Muscle layer of duodenum (tissue), 2 donors: ENCODE results near the gene LYRM7.

Source experiments
- H3K27ac ChIP-seq: one replicate; pipeline ENCODE4 v1.7.0; 2013; ENCODE audit warnings: mild to moderate bottlenecking, low read length
- H3K27me3 ChIP-seq: one replicate; pipeline ENCODE4 v1.7.0; 2013; ENCODE audit warnings: low read depth, mild to moderate bottlenecking, control low read depth, low read length
- H3K36me3 ChIP-seq, 2 donors: one replicate each; pipeline ENCODE4 v1.7.0; 2013; ENCODE audit warnings: low read length in 2 of 2, control low read depth in 1 of 2, mild to moderate bottlenecking in 1 of 2; ENCODE audit not compliant: insufficient read depth in 2 of 2, control insufficient read depth in 1 of 2
- H3K4me1 ChIP-seq, 2 donors: one replicate each; pipeline ENCODE4 v1.7.0; 2013; ENCODE audit warnings: low read length in 2 of 2, mild to moderate bottlenecking in 2 of 2, control low read depth in 1 of 2, moderate library complexity in 1 of 2; ENCODE audit not compliant: insufficient read depth in 2 of 2, control insufficient read depth in 1 of 2
- H3K4me3 ChIP-seq, 2 donors: one replicate each; pipeline ENCODE4 v1.7.0; 2013; ENCODE audit warnings: low read length in 2 of 2, low read depth in 1 of 2, mild to moderate bottlenecking in 1 of 2
- H3K9me3 ChIP-seq, 2 donors: one replicate each; pipeline ENCODE4 v1.7.0; 2013; ENCODE audit warnings: low read length in 2 of 2, control low read depth in 1 of 2, mild to moderate bottlenecking in 1 of 2; ENCODE audit not compliant: control insufficient read depth in 1 of 2
- donor health status: healthy.

LYRM7 gene

GRCh38 chr5:131156957-131157356, 13.8 kb upstream of the LYRM7 start:
- Histone ChIP-seq H3K27ac (no peak overlapping the region), H3K27me3 (no peaks in the 10 kb centered on the region), H3K4me1 (no peaks in the 10 kb centered on the region), H3K9me3 (no peaks in the 10 kb centered on the region), H3K36me3 (peaks cover 22 to 32% of the 10 kb centered on the region in 2 donors), H3K4me3 (no peak overlapping the region)

DNA sequence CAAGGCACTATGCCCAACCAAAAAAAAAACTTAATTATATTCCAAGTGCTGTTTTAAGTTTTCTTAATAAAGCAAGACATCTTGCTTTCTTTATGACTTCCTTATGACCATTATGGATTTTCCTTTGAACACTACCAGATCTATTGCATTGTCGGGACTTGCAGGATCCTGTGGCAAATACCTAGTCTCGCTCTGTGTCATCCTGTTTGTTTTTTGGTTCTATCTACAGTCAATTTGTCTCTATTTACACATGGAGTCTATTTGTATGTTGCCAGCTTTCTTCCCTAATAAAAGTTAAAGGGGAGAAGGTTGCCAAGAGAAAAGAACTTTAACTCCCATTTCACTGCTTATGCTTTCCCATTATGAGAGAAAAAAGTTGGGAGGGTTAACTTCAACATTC, 10.6 kb upstream of the LYRM7 start:
- Histone ChIP-seq H3K27me3 (no peaks in the 10 kb centered on the region), H3K9me3 (no peaks in the 10 kb centered on the region), H3K36me3 (peaks cover 27 to 40% of the 10 kb centered on the region in 2 donors), H3K4me1 (peaks cover 3 to 11% of the 10 kb centered on the region in 2 donors), H3K4me3 (no peak overlapping the region), H3K27ac (no peak overlapping the region)

DNA sequence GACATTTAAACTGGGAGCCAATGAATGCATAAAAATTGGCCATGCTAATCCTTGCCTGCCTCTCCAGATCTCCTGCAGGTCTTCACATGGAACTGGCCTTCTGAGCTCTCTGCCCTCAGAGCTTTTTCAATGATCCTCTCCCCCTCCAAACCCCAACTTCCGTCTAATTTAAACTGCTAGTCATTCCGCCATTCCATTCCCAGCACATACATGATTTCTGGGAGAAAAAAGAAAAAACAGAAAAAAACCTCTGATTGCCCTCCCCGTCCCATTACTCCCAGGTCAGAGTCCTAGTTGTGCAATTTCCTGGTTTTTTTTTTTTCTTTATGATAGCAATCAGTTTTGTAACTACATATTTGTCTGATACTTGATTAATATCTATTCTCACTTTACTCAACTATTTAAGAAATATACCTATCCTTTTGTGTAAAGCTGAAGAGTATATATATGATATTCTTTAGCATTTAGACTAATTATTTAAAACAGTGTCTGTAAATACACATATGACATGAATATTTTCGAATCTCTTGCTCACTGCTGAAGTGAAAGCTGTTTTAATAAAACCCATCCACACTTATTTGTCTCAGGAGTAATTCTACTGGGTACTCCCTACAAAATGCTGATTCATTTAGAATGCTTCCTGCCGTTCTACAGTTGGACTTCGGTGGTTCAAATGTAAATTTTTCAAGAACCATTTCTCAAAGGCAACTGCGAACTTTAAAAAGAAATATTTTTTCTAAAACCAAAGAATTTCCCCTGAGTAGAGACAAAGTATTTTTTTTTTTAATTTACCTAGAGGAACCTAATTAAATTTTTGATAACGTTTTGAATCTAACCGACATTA, 7.2 kb upstream of the LYRM7 start:
- Histone ChIP-seq H3K36me3 (peaks cover 23 to 31% of the 10 kb centered on the region in 2 donors), H3K27ac (peak overlapping the region; percentile 96), H3K4me1 (peaks cover 10 to 18% of the 10 kb centered on the region in 2 donors), H3K9me3 (no peaks in the 10 kb centered on the region), H3K27me3 (no peaks in the 10 kb centered on the region), H3K4me3 (peak overlapping the region; percentile 88 to 92)

GRCh38 chr5:131164191-131165118, 6.3 kb upstream of the LYRM7 start:
- peak overlapping the region; percentile 96 for H3K27ac ChIP-seq
- peaks cover 10 to 18% of the 10 kb centered on the region in 2 donors for H3K4me1 ChIP-seq
- peaks cover 18 to 21% of the 10 kb centered on the region in 2 donors for H3K36me3 ChIP-seq
- H3K4me3 ChIP-seq, result peak overlapping the region; percentile 88 to 92
- no peaks in the 10 kb centered on the region for H3K9me3 ChIP-seq
- no peaks in the 10 kb centered on the region for H3K27me3 ChIP-seq

DNA sequence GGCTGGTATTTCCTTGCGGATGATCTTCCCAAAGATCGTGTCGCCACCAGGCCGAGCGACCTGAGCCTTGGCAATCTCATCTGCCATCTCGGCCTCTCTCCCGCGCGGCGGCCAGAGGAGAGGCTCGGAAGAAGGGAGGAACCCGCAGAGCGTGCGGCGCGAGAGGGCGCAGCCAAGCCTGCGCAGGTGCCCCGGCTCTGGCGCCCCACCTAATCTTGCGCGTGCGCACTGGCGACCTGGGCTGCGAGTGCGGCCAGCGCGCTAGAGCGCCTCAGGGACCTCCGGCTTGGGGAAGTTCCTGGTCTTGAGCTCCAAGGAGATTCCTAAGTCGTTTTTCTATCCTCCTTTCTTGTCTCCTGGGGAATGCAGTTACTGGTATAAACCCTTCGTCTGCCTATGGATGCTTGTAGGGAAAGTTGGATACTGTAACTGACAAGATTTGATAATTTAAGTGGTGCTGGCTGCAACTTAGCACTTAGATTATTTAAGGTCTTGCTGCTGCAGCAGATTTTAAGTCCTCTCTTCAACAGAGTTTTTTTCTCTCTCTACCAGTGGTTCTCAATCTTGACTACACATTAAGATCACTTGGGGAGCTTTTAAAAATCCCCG, 5.5 kb upstream of the LYRM7 start, which contains the start of gene HINT1:
HINT1 (minus strand) TSS at position 138 of the 609 bp plus-strand sequence; CDS start at position 87, 51 bp downstream.
- H3K9me3 ChIP-seq, result no peaks in the 10 kb centered on the region
- peaks cover 16 to 22% of the 10 kb centered on the region in 2 donors for H3K4me1 ChIP-seq
- peaks cover 14 to 15% of the 10 kb centered on the region in 2 donors for H3K36me3 ChIP-seq
- peak within 1 kb of the TSS; percentile 96 for H3K27ac ChIP-seq
- peak within 1 kb of the TSS; percentile 88 to 92 for H3K4me3 ChIP-seq
- H3K27me3 ChIP-seq, result no peaks in the 10 kb centered on the region

DNA sequence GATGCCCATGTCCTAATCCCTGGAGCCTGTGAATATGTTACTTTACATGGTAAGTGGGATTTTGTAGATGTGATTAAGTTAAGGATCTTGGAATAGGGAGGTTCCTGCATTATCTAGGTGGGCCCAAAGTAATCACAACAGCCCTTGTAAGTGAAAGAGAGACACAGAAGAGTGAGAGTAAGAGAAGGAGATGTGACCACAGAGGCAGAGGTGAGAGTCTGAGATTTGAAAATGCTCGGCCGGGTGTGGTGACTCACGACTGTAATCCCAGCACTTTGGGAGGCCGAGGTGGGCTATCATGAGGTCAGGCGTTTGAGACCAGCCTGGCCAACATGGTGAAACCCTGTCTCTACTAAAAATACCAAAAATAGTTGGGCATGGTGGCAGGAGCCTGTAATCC, 3.1 kb upstream of the LYRM7 start:
- Histone ChIP-seq H3K27ac (no peak overlapping the region), H3K27me3 (no peaks in the 10 kb centered on the region), H3K4me3 (no peak overlapping the region), H3K4me1 (peaks cover 24 to 33% of the 10 kb centered on the region in 2 donors), H3K36me3 (peaks cover under 1 to 4% of the 10 kb centered on the region in 2 donors), H3K9me3 (no peaks in the 10 kb centered on the region)

- Histone ChIP-seq H3K27me3 (no peaks in the 10 kb centered on the region), H3K4me3 (peak overlapping the region; percentile 80 to 95), H3K27ac (peak overlapping the region; percentile 81), H3K4me1 (peaks cover 20 to 22% of the 10 kb centered on the region in 2 donors), H3K9me3 (no peaks in the 10 kb centered on the region), H3K36me3 (no peaks in the 10 kb centered on the region)
Observed at GRCh38 chr5:131169810-131170539, 769 bp upstream of the LYRM7 start.

DNA sequence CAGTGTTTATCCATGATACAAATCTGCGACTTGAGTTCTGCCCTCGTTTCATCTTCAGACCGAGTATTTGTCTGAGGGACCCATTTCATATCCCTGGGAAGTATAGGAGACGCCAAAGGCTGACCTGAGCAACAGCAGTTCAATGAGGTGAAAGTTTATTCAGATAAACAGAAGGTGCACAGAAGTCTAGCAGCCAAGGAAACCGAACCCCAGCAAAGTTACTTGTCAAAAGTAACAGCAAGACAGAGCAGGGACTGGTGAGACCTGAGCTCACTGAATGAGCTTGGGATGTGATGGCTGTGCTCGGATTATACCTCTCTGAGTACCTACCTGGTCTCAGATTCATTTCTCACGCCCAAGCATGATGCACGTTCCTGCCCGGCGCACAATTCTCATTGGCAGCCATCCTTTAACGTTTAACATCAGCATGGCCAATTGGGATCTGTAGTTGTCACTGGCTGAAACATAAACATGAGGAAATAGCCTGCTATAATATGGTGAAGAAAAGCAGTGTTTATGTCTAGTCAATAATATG, 599 bp downstream of the LYRM7 start:
- Histone ChIP-seq H3K36me3 (no peaks in the 10 kb centered on the region), H3K4me1 (peaks cover 14 to 15% of the 10 kb centered on the region in 2 donors), H3K9me3 (no peaks in the 10 kb centered on the region), H3K27me3 (no peaks in the 10 kb centered on the region), H3K4me3 (peak overlapping the region; percentile 80 to 95), H3K27ac (peak overlapping the region; percentile 66)

DNA sequence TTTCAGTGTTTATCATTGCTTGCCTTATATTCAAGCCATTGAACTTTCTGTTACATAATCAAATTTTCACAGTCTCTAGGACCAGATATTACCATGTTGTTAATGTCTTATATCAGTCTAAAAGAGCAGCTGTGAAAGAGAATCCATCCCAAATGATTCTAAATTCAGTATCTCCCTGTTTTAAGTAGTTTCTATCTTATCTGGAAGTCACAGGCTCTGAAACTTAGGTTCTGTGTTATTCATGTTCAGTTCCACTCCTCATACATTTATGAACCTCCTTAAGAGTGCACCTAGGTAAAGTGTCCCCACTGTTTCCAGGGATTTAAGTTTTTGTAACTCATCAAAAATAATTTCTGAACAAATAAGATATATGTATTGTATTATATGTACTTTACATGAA, 9.7 kb downstream of the LYRM7 start:
- H3K4me1 ChIP-seq, result no peaks in the 10 kb centered on the region
- no peak overlapping the region for H3K4me3 ChIP-seq
- no peak overlapping the region for H3K27ac ChIP-seq
- H3K9me3 ChIP-seq, result no peaks in the 10 kb centered on the region
- H3K36me3 ChIP-seq, result peaks cover 0 to 4% of the 10 kb centered on the region in 2 donors
- H3K27me3 ChIP-seq, result no peaks in the 10 kb centered on the region

DNA sequence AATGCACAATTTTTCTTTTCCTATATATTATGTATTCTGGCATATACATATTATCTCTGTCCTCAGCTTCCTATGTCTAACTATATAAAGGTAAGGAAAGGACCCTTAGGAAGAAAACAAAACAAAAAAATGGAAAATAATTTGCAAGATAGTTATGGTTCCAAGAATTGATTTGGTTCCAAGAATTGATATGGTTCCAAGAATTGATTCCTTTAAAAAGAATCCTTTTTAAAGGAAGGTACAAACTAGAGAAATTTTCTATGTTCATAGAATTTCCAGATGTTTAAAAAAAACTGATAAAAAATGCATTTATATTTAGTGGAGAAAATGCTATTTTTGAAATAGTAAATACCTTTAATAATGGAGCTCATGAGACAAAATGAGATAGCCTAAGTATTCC, 12.1 kb downstream of the LYRM7 start:
- Histone ChIP-seq H3K4me3 (no peak overlapping the region), H3K36me3 (peaks cover 0 to 4% of the 10 kb centered on the region in 2 donors), H3K27me3 (no peaks in the 10 kb centered on the region), H3K27ac (no peak overlapping the region), H3K4me1 (no peaks in the 10 kb centered on the region), H3K9me3 (no peaks in the 10 kb centered on the region)
